Measurements from ENCODE around the gene MOSMO. TPM values are rescaled to one million over a fixed set of nuclear protein-coding genes. Genes with fewer than 3 reads are reported as not detected.

The MOSMO gene
- total and polyA plus RNA-seq, 2 of the 4 experiments (the other 2 are of a cell fraction), result 10.5 to 16.0 TPM

GRCh38 chr16:22073350-22073749 lies 65.4 kb downstream of the MOSMO start:
- POLR2A ChIA-PET (ENCODE audit: unreplicated experiment), result no interaction called here

More at GRCh38 chr16:22073350-22073749, 65.4 kb downstream of the MOSMO start:
- BruUV-seq (replicated peaks), result no TSS peak
- no peak overlapping the region for H2AK9ac ChIP-seq (replicated peaks; ENCODE audit: low read depth, low read length, poor library complexity)
- H3K4ac ChIP-seq (ENCODE audit: low read depth, low read length), result peak overlapping the region; percentile 62; the same call in 1 of the 2 replicates
- no peak overlapping the region; the same call in 1 of the 2 replicates for H3K23ac ChIP-seq (ENCODE audit: low read depth, low read length)
- H3K4me1 ChIP-seq (ENCODE audit: control insufficient read depth, insufficient read depth, low read length), result peaks cover 16% of the 10 kb centered on the region
- no peak overlapping the region for H2AK5ac ChIP-seq (ENCODE audit: low read depth, low read length)
- H3K27ac ChIP-seq (ENCODE audit: insufficient read depth, low read length), result no peak overlapping the region
- TF ChIP-seq NFE2L2 (IDR thresholded peaks at IDR 0.05; ENCODE audit: low read depth, low read length) (no peak), USF2 (IDR thresholded peaks at IDR 0.05; ENCODE audit: low read depth, low read length) (no peak), MAFK (IDR thresholded peaks at IDR 0.05; ENCODE audit: low read depth, low read length) (no peak), MAZ (IDR thresholded peaks at IDR 0.05; ENCODE audit: borderline replicate concordance, low read depth, low read length) (no peak), MXI1 (IDR thresholded peaks at IDR 0.05; ENCODE audit: borderline replicate concordance, low read depth, low read length) (no peak), CTCF (conservative IDR thresholded peaks at IDR 0.05; ENCODE audit: low read depth, low read length) (no peak), POLR2A (IDR thresholded peaks at IDR 0.05; ENCODE audit: low read depth, low read length) (no peak), BHLHE40 (IDR thresholded peaks at IDR 0.05; ENCODE audit: low read depth, low read length) (no peak)
- peak overlapping the region in 1 of 2 experiments; percentile 59; a peak in 2 of 4 replicates for H4K8ac ChIP-seq (ENCODE audit: low read depth in 2 of 2, low read length in 2 of 2)
- no peak overlapping the region; the same call in 1 of the 2 replicates for H3K4me2 ChIP-seq (ENCODE audit: low read depth, low read length)
- no peak overlapping the region for H2AFZ ChIP-seq (replicated peaks; ENCODE audit: low read length, poor library complexity)
- in situ Hi-C loops (cut with MboI; ENCODE audit: low sequenced_read_pairs) (loop anchor here (5.0 kb wide), 1 partner anchor 71 kb away; the partner anchor contains the start of gene PDZD9), intact Hi-C loops (cut with micrococcal nuclease) (no loop called here), dilution Hi-C loops (cut with HindIII; ENCODE audit: low sequenced_read_pairs, unreplicated experiment) (no loop called here)
- no peak overlapping the region for H2BK15ac ChIP-seq (ENCODE audit: low read depth, low read length)
- peak overlapping the region; percentile 64 for H2BK120ac ChIP-seq (ENCODE audit: low read depth, low read length)
- no peak overlapping the region for H3K4me3 ChIP-seq (ENCODE audit: insufficient read depth, low read depth, low read length)
- no peak overlapping the region; the same call in 1 of the 2 replicates for H3K18ac ChIP-seq (ENCODE audit: low read depth, low read length)
- H3K36me3 ChIP-seq (ENCODE audit: control insufficient read depth, insufficient read depth, low read length), result peaks cover 1% of the 10 kb centered on the region; the same call in 1 of the 2 replicates
- 0 out of 2 replicates have a peak overlapping the region, but pooled peaks have one; percentile 41 for H3K14ac ChIP-seq (replicated peaks; ENCODE audit: low read depth, low read length)
- H4K5ac ChIP-seq (ENCODE audit: low read depth, low read length), result no peak overlapping the region
- CTCF ChIA-PET, result interaction anchor here (0.6 to 0.7 kb wide), 2 partner anchors 23 to 223 kb away, joined by 3 to 6 read pairs; no protein-coding TSS in a partner anchor
- ATAC-seq (ENCODE audit: low read depth) (no peak), DNase-seq (peak; percentile 15)
- peak overlapping the region; percentile 27; the same call in 1 of the 2 replicates for H2BK20ac ChIP-seq (ENCODE audit: low read depth, low read length)
- no peak overlapping the region for H3K9ac ChIP-seq (ENCODE audit: low read depth, low read length)
- no peaks in the 10 kb centered on the region for H3K27me3 ChIP-seq (ENCODE audit: control insufficient read depth, insufficient read depth, low read length)
- H3K56ac ChIP-seq (ENCODE audit: extremely low read depth, insufficient read depth, low read length), result 0 out of 2 replicates have a peak overlapping the region, but pooled peaks have one; percentile 32
- H3K9me3 ChIP-seq (ENCODE audit: control insufficient read depth, insufficient read depth, low read length), result no peaks in the 10 kb centered on the region
- peaks cover 25 to 63% of the 10 kb centered on the region in 2 experiments; a peak in 3 of 4 replicates for H3K79me1 ChIP-seq (ENCODE audit: low read depth in 1 of 2, low read length in 2 of 2)
- H3K9me1 ChIP-seq (ENCODE audit: insufficient read depth, low read length), result peaks cover 20% of the 10 kb centered on the region
- peaks cover 19% of the 10 kb centered on the region for H4K20me1 ChIP-seq (ENCODE audit: insufficient read depth, low read length)
- WGBS, 2 experiments (ENCODE audit: extremely low coverage in 2 of 2, insufficient read length in 1 of 2), result no CpG with 5 or more reads among the region's 3 CpGs
- H2BK5ac ChIP-seq (ENCODE audit: low read depth, low read length, poor library complexity, severe bottlenecking), result peak overlapping the region; percentile 42
- H4K91ac ChIP-seq (ENCODE audit: insufficient read depth, low read depth, low read length), result no peak overlapping the region
